ENCODE results near the gene OR1I1. TPM values are rescaled to one million over a fixed set of nuclear protein-coding genes. Genes with fewer than 3 reads are reported as not detected.

Gene OR1I1
- total RNA-seq, 1 experiment from 2014 or later = not detected

DNA sequence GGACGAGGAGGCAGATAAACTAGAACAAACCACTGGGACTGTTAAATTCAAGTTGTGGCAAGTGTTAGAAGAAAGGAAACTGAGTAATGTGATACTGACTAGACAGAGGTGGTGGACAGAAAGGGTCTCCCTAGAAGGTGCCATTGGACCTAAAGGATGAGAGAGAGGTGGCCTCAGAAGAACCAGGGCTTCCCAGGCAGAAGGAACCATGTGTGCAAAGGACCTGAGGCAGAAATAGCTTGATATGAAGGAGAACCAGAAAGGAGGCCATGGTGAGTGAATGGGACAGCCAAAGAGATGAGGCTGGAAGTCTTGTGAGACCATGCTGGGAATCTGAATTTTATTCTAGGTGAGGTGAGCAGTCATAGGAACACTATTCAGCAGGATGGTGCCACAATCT is 22.4 kb downstream of the OR1I1 start:
- Histone ChIP-seq H3K9ac (ENCODE audit: low read length) (no peak overlapping the region), H3K79me2 (ENCODE audit: insufficient read depth, low read length) (no peaks in the 10 kb centered on the region), H3K4me2 (ENCODE audit: low read length) (no peak overlapping the region), H4K20me1 (ENCODE audit: insufficient read depth) (no peaks in the 10 kb centered on the region), H3K36me3 (ENCODE audit: control insufficient read depth in 1 of 2, insufficient read depth in 2 of 2, low read length in 2 of 2) (no peaks in the 10 kb centered on the region), H3K27me3 (ENCODE audit: insufficient read depth, low read length) (no peaks in the 10 kb centered on the region), H3K4me1 (ENCODE audit: control insufficient read depth in 1 of 2, insufficient read depth in 2 of 2, low read length in 2 of 2) (peaks cover 7 to 20% of the 10 kb centered on the region in 2 experiments; a peak in 3 of 4 replicates), H3K27ac (ENCODE audit: low read depth, low read length) (no peak overlapping the region), H3K9me3 (ENCODE audit: control insufficient read depth in 1 of 2, insufficient read depth in 1 of 2, low read depth in 1 of 2, low read length in 2 of 2) (peaks cover 5 to 12% of the 10 kb centered on the region in 2 experiments; a peak in 2 of 4 replicates), H2AFZ (ENCODE audit: low read depth, low read length, poor library complexity, severe bottlenecking) (no peak overlapping the region), H3K9me2 (ENCODE audit: insufficient read depth) (no peaks in the 10 kb centered on the region), H3K4me3 (replicated peaks in 1 of 2; ENCODE audit: low read depth in 1 of 2, low read length in 2 of 2) (no peak overlapping the region)
- TF ChIP-seq EZH2 (IDR thresholded peaks at IDR 0.05) = no peak
- TF ChIP-seq CBX3 (IDR thresholded peaks at IDR 0.05; ENCODE audit: low read depth) = no peak
- no peak for TF ChIP-seq FOSL1 (IDR thresholded peaks at IDR 0.05; ENCODE audit: low read depth)
- no peak for TF ChIP-seq ATF3 (IDR thresholded peaks at IDR 0.05)
- TF ChIP-seq ELF1 (IDR thresholded peaks at IDR 0.05; ENCODE audit: borderline replicate concordance, low read depth) = no peak
- no peak for TF ChIP-seq EZH2phosphoT487 (IDR thresholded peaks at IDR 0.05; ENCODE audit: borderline replicate concordance)
- TF ChIP-seq EGR1 (IDR thresholded peaks at IDR 0.05; ENCODE audit: low read depth) = no peak
- TF ChIP-seq, protein P1, sequence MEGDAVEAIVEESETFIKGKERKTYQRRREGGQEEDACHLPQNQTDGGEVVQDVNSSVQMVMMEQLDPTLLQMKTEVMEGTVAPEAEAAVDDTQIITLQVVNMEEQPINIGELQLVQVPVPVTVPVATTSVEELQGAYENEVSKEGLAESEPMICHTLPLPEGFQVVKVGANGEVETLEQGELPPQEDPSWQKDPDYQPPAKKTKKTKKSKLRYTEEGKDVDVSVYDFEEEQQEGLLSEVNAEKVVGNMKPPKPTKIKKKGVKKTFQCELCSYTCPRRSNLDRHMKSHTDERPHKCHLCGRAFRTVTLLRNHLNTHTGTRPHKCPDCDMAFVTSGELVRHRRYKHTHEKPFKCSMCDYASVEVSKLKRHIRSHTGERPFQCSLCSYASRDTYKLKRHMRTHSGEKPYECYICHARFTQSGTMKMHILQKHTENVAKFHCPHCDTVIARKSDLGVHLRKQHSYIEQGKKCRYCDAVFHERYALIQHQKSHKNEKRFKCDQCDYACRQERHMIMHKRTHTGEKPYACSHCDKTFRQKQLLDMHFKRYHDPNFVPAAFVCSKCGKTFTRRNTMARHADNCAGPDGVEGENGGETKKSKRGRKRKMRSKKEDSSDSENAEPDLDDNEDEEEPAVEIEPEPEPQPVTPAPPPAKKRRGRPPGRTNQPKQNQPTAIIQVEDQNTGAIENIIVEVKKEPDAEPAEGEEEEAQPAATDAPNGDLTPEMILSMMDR (IDR thresholded peaks at IDR 0.05 in 2 of 3, conservative IDR thresholded peaks at IDR 0.05 in 1 of 3; ENCODE audit: borderline replicate concordance in 1 of 3, insufficient read depth in 1 of 3, low read depth in 2 of 3, low read length in 2 of 3) = no peak
- ChIA-PET POLR2A (no interaction called here), CTCF (no interaction called here), RAD21 (ENCODE audit: low non-redundant PET in 1 of 2, low total read pairs in 2 of 2, uncharacterized antibody in 2 of 2, unreplicated experiment in 2 of 2) (no interaction called here)
- BruUV-seq (replicated peaks) = no TSS peak
- DNase-seq (ENCODE audit: low read depth, low spot score) (no peak), ATAC-seq (no peak)
- intact Hi-C loops (cut with micrococcal nuclease) = no loop called here

- DNase-seq (ENCODE audit: low read depth, low spot score) = no peak
- no peak for TF ChIP-seq JUND (IDR thresholded peaks at IDR 0.05)
- Histone ChIP-seq H3K4me3 (replicated peaks in 1 of 2; ENCODE audit: low read depth in 1 of 2, low read length in 2 of 2) (no peak overlapping the region), H3K27ac (ENCODE audit: low read depth, low read length) (no peak overlapping the region), H3K9me3 (ENCODE audit: control insufficient read depth in 1 of 2, insufficient read depth in 1 of 2, low read depth in 1 of 2, low read length in 2 of 2) (peaks cover 5 to 12% of the 10 kb centered on the region in 2 experiments; a peak in 2 of 4 replicates), H3K9me2 (ENCODE audit: insufficient read depth) (no peaks in the 10 kb centered on the region), H3K79me2 (ENCODE audit: insufficient read depth, low read length) (no peaks in the 10 kb centered on the region), H3K4me2 (ENCODE audit: low read length) (no peak overlapping the region), H3K4me1 (ENCODE audit: control insufficient read depth in 1 of 2, insufficient read depth in 2 of 2, low read length in 2 of 2) (peaks cover 7 to 20% of the 10 kb centered on the region in 2 experiments; a peak in 3 of 4 replicates), H3K36me3 (ENCODE audit: control insufficient read depth in 1 of 2, insufficient read depth in 2 of 2, low read length in 2 of 2) (no peaks in the 10 kb centered on the region), H3K9ac (ENCODE audit: low read length) (no peak overlapping the region), H2AFZ (ENCODE audit: low read depth, low read length, poor library complexity, severe bottlenecking) (no peak overlapping the region), H4K20me1 (ENCODE audit: insufficient read depth) (no peaks in the 10 kb centered on the region), H3K27me3 (ENCODE audit: insufficient read depth, low read length) (no peaks in the 10 kb centered on the region)
- no TSS peak for BruUV-seq (replicated peaks)
- RAD21 ChIA-PET (ENCODE audit: low non-redundant PET in 1 of 2, low total read pairs in 2 of 2, uncharacterized antibody in 2 of 2, unreplicated experiment in 2 of 2) = no interaction called here
- no peak for ATAC-seq
- intact Hi-C loops (cut with micrococcal nuclease) = no loop called here
- CTCF ChIA-PET = interaction anchor here (0.7 kb wide), 1 partner anchor 16 kb away, joined by 3 read pairs; no protein-coding TSS in a partner anchor
- POLR2A ChIA-PET = no interaction called here
Observed at GRCh38 chr19:15105044-15105443, 23.0 kb downstream of the OR1I1 start.

Data from HCT116 (cell line).